Activated CD8-positive, alpha-beta memory T cell treated with anti-CD3 and anti-CD28 coated beads, Interleukin-2, amount 50 U/mL, for 4 hours (primary cell): ENCODE measurements around the gene TAX1BP1.
"Not testable (repeated sequence)": the region's sequence is repeated elsewhere in the genome, so short reads cannot be mapped to it uniquely, and the experiment has no call there.

Experiments used
- DNase-seq: peaks from one replicate; pipeline ENCODE4 v3.0.0-alpha.2; 2020

TAX1BP1 gene

DNA sequence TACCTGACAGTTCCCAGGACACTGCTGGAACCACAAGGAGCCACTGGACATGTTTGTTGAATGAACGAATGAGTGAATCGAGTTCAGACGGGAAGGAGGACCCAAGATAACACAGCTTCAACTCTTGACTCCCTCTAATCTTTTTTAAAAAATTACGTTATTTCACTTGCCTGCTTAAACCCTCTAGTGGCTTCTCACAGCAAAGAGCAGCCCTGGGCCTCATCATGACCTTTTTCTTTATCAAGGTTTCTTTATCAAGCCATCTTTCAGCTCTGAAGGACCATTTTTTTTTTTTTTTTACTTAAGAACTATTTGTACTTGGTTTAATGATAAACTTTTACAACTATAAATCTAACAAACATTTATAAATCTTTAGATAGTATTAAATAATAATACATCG, 110.6 kb downstream of the TAX1BP1 start:
- DNase-seq = no peak

DNA sequence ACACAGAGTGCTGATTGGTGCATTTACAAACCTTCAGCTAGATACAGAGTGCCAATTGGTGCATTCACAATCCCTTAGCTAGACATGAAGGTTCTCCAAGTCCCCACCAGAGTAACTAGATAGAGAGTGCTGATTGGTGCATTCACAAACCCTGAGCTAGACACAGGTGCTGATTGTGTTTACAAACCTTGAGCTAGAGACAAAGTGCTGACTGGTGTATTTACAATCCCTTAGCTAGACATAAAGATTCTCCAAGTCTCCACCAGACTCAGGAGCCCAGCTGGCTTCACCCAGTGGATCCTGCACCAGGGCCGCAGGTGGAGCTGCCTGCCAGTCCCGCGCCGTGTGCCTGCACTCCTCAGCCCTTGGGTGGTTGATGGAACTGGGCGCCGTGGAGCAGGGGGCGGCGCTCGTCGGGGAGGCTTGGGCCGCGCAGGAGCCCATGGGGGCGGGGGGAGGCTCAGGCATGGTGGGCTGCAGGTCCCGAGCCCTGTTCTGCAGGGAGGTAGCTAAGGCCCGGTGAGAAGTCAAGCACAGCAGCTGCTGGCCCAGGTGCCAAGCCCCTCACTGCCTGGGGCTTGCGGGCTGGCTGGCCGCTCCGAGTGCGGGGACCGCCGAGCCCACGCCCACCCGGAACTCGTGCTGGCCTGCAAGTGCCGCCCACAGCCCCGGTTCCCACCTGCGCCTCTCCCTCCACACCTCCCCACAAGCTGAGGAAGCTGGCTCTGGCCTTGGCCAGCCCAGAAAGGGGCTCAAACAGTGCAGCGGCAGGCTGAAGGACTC, 116.9 kb downstream of the TAX1BP1 start:
- not testable (repeated sequence) for DNase-seq

DNA sequence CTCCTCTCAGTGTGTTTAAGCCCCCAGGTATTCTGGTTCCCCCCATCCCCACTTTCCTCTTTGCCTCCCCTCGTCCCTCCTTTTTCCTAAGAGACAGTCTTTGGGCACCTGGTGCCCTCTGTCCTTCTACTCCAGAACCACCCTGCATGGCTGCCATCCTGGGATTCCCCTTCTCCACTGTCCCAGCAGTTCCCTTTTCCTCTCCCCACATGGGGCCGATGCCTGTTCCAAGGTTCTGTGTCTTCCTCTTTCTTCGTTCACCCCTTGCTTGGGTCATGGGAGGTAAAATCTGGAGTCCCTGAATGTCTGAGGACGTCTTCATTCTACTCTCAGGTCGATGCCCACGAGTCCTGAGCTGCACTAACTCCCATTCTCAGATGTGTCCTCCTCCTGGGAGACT, 120.8 kb downstream of the TAX1BP1 start:
- no peak for DNase-seq

DNA sequence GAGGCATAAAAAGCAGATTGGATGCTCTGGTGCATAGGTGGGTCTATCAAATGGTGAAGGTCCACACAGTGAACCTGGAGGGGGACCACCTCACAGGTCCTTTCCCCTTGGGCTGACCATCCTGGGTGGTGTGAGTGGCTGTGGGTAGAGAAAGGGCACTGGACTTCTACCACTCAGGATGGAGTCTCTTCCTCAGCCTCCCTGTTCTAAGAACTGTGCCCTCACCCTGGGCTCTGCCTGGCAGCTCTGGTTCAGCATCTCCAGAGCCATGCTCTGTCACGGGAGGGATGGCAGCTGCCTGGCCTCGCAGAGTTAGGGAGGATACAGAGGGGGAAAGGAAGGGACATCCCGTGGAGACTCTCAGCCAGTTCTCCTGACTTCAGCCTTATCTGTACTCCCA, 121.8 kb downstream of the TAX1BP1 start:
- DNase-seq = no peak

DNA sequence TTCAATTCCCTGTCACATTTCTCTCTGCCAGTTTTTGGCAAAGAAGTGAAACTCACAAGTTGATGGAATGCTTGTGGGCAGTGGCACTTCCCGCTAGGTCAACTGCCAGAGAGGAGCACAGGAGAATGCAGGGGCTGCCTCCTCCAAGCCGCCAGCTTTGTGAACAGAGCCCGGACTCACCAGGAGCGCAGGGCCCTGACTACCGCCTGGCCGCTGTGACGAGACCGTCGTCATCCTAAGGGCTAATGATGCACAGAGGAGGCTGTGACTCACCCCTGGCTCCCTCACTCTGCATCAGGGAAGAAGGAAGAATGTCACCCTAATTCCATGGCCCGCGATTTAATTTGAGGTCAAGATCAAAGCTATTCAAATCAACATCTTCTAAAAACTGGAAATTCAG, 123.9 kb downstream of the TAX1BP1 start:
- DNase-seq = no peak

DNA sequence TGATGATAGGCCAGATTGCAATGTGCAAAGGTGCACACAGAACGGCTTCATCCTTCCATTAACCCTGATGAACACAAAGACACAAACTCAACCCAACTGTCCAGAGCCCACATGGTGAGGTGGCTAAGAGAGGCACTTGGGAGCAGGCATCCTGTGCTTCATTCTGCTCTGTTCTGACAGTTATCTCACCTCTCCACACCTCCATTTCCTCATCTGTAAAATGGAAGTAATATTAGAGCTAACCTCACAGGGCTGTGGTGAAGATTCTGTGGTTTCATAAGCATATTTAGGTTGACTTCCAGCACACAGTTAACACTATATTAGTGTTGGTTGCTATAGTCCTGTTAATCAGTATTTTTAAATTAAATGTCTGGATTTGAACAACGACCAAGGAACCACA, 126.3 kb downstream of the TAX1BP1 start:
- no peak for DNase-seq

DNA sequence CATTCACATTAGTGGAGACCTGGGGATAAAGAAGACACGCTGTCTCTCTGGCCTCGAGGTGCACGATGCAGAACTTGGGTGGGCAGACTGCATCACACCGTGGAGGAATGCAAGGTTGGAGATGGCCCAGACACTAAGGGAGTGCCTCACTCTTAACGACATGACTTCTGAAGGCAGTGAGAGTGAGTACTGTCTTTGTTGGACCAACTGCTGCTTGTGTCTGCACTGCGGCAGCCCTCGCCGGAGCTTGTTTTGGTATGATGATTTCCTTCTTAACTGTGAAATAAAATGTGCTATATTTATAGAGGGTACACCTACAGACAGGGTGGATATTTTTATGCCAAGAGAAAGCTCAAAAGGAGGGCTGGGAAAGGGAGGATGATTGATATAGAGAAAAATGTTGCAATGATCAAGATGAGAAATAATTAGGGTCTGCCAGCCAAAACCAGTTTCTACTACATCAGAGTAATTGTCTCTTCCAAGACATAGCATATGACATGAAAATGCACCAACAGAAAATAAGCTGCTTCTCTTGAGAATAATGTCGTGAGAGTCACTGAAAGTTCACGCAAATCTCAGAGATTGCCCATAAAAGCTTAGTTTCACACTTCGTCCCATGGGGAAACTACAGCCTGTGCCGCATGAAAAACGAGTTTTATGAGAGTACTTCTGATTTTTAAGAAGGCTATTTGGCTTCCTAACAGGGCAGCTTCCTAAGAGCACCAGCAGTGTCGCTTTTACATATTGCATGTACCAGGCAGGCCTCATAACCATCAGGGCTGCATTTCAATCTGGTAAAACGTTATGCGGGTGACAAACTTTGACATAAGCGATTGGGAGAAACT, 127.1 kb downstream of the TAX1BP1 start:
- DNase-seq = no peak

DNA sequence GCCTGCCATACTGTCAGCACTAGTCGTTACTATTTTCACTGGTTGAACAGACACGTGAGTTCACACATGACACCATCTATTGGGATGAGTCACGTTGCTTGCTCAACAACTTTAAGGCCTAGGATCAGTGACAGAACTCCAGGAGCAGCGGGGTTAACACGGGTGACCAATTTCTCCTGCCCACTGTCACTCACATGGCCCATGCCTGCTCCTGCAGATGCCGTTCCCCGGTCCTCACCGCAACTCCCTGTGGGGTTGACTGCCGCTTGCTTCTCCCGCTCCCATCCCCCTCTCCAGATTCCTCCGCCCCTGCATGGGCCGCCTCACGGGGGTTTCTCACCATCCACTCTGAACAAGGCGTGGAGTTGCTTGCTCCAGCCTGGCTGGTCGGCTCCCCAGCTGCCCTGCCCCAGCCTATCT, 128.2 kb downstream of the TAX1BP1 start:
- no peak for DNase-seq

DNA sequence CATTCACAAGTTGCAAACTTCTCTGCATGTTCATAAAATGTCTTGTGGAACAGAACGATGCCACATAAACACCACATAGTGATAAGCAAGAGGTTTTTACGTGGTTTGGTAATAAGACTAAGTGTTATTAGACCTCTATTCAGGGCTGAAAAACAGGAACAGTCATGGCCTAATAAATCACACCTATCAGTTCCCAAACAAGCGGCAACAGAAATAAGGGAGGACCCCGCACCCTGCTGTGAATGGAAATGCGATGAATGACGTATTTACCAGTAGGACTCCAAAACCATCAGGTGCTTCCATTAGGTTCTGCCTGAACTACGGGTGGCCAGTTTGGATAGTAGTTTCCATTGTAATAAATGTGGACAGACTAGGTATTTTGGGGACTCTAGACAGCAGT, 129.1 kb downstream of the TAX1BP1 start:
- no peak for DNase-seq

DNA sequence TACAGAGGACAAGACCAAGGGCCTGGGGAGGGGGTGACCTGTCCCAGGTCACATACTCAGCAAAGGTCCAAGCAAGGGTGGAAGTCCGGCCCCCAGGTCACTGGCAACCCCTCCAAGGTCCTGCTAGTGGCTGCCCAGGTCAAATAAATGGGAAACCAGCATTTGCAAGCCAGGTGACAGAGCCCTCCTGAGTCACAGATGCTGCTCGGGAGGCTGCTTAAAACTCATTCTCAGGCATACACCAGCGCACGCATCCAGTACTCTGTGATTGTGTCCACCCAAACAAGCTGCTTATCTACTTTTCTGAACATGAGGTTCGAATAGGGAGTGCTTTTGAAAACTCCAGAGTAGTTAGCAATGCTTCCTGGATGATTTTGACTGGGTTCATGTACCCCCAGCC, 130.6 kb downstream of the TAX1BP1 start:
- no peak for DNase-seq

DNA sequence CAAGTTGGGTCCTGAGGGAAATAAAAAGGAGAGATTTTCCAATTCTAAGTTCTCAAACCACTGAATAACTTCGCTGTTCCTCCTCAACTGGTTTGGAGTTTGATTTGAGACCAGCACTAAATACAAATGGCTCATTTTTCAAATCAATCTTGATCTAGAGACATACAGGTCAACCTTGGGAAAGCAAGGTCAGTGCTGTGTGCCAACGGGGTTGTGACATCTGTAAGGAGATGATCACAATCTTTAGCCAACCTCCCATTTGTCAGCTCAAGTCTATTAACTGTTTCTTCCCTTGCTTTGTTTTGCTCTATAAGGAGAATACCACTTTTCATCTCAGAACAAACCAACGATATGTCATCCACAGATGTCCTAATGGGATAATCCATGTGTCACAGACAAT, 131.1 kb downstream of the TAX1BP1 start:
- DNase-seq = no peak

DNA sequence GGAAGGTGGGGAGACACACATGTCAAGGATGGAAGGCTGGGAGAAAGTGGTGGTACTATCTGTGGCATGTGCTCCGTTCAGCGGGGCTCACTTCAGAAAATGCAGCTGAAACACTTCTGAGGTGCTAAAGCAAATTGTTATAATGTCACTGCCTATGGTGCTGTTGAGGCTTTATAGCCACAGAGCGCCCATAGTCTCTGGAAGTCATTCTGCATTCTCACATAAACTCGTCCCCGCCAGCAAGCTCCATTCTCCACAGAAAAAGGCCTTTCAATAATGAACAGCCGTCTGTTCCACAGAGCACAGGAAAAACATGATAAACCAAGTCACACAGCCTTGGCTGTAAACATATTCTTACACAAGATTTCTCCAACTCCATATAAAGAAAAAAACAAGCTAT, 131.9 kb downstream of the TAX1BP1 start:
- no peak for DNase-seq

DNA sequence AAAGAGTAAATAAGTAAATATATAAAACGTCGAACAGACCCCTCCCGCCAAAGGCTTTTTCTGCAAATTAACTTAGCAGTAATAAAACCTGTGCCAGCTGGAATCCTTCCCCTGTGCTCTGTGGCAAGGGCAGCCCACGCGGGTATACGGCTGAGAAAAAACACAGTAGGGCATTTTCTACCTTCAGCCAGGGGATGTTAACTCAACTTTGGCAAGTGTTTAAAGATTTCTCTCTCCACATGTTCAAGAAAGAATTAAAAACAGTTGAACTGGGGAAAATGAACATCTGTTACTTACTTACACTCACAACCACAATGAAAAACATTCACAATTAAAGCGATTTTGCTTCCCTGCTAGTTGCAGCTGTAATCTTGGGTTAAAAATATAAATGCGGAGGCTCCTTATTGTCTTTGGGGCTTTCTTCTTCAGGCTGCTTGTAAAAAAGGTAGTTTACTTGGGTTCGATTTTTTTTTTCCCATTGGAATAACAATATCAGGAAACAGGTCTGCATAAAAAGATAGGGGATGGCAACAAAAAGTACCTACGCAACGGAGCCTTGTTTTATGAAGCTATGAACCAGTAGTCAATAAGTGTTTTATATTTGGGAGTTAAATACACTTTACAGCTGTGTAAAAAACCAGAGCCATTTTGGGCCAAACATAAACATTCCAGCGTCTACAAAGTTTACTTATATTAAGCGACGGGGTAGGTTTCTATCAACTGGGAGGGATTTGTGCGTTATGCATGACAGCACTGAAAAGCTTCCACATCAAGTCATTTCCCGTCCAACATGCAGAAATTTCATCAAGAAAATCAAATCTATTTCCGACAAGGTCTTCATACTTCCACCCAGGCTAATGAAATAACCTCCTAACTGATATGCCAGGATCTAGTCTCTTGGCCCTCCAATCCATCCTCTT, 132.7 kb downstream of the TAX1BP1 start:
- no peak for DNase-seq

DNA sequence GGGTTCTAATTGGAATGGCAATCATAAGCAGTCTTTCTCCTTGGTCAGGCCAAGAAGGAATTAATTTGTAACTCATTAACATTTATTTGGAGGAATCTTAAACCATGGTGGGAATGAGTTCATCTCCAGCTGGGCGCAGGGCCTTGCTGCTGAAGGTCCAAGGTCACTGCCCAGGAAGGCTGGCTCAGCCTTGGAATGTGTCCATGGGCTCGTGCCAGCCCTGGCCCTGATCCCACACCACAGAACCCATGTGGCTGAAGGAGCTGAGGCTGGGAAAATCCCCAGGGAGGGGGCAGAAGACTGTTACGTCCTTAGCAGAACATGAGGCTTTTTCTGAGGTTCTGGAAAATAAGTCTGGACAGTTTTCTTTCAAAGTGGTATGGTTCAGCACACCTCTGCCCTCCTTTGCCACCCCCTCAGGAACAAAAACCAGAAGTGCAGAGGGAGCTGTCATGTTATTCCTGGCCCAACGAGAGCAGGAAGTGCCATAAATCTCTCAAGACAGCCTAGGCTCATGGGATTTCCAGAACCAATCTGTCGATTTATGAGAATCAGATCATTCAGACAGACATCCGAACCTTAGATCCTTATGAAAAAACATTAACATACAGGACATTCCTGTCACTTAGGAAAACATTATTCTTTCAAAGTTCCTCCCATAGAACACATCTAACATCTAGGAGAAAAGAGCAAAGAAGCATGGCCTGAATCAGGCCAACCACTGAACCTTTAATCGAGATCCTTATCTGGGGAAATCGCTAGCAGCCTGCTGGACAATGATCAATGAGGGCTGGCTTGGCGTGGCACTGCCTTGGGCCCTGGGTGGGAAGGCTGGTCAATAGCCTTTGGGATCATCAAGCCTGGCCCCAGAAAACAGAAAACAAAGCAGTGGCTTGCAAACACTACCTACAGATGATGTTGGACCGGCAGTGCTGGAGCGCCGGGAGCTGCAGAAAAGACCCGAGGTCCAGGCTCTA, 134.3 kb downstream of the TAX1BP1 start:
- DNase-seq = no peak

DNA sequence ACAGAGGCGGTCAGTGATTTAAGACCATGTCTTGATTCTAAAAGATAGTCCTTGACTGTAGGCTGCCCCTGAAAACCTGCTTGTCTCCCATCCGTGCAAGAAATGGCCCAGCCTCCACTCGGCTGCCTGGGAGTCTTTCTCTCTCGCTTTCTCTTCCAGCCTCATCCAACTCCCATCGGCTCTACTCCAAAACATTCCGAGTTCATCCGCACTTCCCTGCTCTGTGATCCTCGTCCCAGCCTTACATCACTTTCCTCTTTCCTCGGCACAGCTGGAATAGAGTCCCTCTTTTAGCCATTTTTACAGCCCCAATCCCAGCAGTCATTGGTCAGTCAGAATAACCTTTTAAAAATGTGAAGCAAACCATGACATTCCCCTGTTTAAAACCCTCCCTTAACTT, 135.1 kb downstream of the TAX1BP1 start:
- no peak for DNase-seq

DNA sequence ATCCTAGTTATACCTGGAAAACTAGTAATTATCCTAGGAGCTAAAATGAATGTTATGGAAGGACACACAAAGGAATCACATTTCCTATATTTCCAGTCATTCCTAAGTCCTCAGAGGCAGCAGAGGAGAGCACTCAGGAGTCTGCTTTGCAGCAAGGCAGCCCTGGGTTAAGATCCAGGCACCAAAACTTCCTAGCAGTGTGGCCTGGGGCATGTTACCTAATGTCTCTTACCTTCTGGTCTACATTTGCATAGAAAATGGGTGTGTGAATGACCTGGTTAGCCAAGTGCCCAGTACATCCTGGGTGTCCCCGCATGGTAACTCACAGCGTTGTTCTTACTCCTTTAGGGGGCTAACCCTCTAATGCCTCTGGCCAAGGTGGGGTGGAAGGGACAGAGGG, 135.9 kb downstream of the TAX1BP1 start:
- DNase-seq = no peak

DNA sequence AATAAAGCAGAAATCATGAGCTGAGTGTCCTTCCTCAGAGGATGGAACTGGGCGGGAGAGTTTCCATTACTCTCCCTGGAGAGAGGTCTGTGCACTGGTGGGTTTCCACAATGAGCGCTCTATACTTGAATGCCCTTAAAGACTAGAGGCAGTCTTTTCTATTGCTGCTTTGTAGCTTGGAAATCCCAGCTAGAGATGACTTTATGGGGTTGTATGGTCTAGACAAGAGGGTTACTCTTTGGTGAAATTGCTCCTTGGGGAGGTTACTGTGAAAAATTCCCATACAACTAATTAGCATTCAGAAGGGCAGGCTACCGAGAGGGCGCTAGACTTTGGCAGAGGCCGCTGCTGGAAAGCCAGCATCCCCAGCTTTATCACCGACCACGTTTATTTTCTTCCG, 136.8 kb downstream of the TAX1BP1 start:
- DNase-seq = no peak
